Measurements from ENCODE around the gene RRP1B. TPM values are rescaled to one million over a fixed set of nuclear protein-coding genes. Genes with fewer than 3 reads are reported as not detected.
A peak's percentile ranks its signal among the peaks of the same experiment; 100 is the strongest.

Gene RRP1B
- total RNA-seq, 1 donor from 2014 or later: 70.4 TPM

- no peak for DNase-seq (ENCODE audit: low read depth, low spot score)
- Mint-ChIP-seq H3K27ac (ENCODE audit: unreplicated experiment) (no peak overlapping the region), H3K4me1 (peaks cover 12% of the 10 kb centered on the region), H3K4me3 (no peak overlapping the region), H3K36me3 (ENCODE audit: low read depth) (no peaks in the 10 kb centered on the region), H3K27me3 (ENCODE audit: low read depth) (no peaks in the 10 kb centered on the region), H3K9me3 (no peaks in the 10 kb centered on the region)
- no peak for TF ChIP-seq CTCF (conservative IDR thresholded peaks at IDR 0.05)
Measured at GRCh38 chr21:43644071-43644470, 15.3 kb upstream of the RRP1B start.

GRCh38 chr21:43644609-43645008, 14.8 kb upstream of the RRP1B start:
- no peak for DNase-seq (ENCODE audit: low read depth, low spot score)
- Mint-ChIP-seq H3K4me1 (peaks cover 12% of the 10 kb centered on the region), H3K9me3 (no peaks in the 10 kb centered on the region), H3K36me3 (ENCODE audit: low read depth) (no peaks in the 10 kb centered on the region), H3K27me3 (ENCODE audit: low read depth) (no peaks in the 10 kb centered on the region), H3K4me3 (no peak overlapping the region), H3K27ac (ENCODE audit: unreplicated experiment) (no peak overlapping the region)
- TF ChIP-seq CTCF (conservative IDR thresholded peaks at IDR 0.05): no peak

GRCh38 chr21:43645136-43645891, 14.0 kb upstream of the RRP1B start:
- no peaks in the 10 kb centered on the region for H3K36me3 Mint-ChIP-seq (ENCODE audit: low read depth)
- H3K27ac Mint-ChIP-seq (ENCODE audit: unreplicated experiment): no peak overlapping the region
- H3K9me3 Mint-ChIP-seq: no peaks in the 10 kb centered on the region
- no peak overlapping the region for H3K4me3 Mint-ChIP-seq
- H3K4me1 Mint-ChIP-seq: peaks cover 12% of the 10 kb centered on the region
- no peaks in the 10 kb centered on the region for H3K27me3 Mint-ChIP-seq (ENCODE audit: low read depth)
- TF ChIP-seq CTCF (conservative IDR thresholded peaks at IDR 0.05): peak; percentile 68
- DNase-seq (ENCODE audit: low read depth, low spot score): peak; percentile 13

- no peak overlapping the region for H3K4me3 Mint-ChIP-seq
- no peaks in the 10 kb centered on the region for H3K9me3 Mint-ChIP-seq
- no peak overlapping the region for H3K27ac Mint-ChIP-seq (ENCODE audit: unreplicated experiment)
- H3K36me3 Mint-ChIP-seq (ENCODE audit: low read depth): no peaks in the 10 kb centered on the region
- H3K27me3 Mint-ChIP-seq (ENCODE audit: low read depth): no peaks in the 10 kb centered on the region
- no peak for DNase-seq (ENCODE audit: low read depth, low spot score)
- peaks cover 12% of the 10 kb centered on the region for H3K4me1 Mint-ChIP-seq
- TF ChIP-seq CTCF (conservative IDR thresholded peaks at IDR 0.05): no peak
Measured at GRCh38 chr21:43645976-43646375, 13.4 kb upstream of the RRP1B start.

GRCh38 chr21:43646550-43647260, 12.7 kb upstream of the RRP1B start:
- DNase-seq (ENCODE audit: low read depth, low spot score): peak; percentile 90
- Mint-ChIP-seq H3K27me3 (ENCODE audit: low read depth) (no peaks in the 10 kb centered on the region), H3K4me1 (peaks cover 12% of the 10 kb centered on the region), H3K9me3 (no peaks in the 10 kb centered on the region), H3K4me3 (no peak overlapping the region), H3K36me3 (ENCODE audit: low read depth) (no peaks in the 10 kb centered on the region), H3K27ac (ENCODE audit: unreplicated experiment) (no peak overlapping the region)
- peak; percentile 100 for TF ChIP-seq CTCF (conservative IDR thresholded peaks at IDR 0.05)
